CD4-positive, alpha-beta T cell treated with Interleukin-17A for 4 hours (primary cell): ENCODE results near the gene KCNT1.

ENCODE experiments used
- DNase-seq: peaks from one replicate; pipeline ENCODE4 v3.0.0-alpha.2; 2020; ENCODE audit warnings: mixed read lengths

KCNT1 gene

DNA sequence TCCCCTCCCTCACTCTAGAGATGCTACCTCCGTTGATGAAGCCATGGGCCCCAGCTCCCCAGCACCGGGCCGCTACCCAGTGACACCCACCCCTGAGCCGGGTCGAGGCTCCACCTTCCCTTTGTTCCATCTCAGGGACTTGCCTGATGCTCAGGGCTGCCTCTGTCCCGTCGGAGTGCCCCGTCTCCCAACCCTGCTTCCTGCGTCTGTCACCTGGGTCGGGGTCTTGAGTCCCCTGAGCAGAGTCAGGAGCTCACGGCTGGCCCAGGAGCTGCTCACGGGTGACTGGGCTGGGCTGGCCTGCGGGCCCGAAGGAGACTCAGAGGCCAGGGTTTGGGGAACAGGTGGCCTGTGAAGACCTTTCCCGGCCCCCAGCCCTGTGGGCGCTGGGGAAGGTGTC, 85.3 kb downstream of the KCNT1 start:
- DNase-seq, result no peak

DNA sequence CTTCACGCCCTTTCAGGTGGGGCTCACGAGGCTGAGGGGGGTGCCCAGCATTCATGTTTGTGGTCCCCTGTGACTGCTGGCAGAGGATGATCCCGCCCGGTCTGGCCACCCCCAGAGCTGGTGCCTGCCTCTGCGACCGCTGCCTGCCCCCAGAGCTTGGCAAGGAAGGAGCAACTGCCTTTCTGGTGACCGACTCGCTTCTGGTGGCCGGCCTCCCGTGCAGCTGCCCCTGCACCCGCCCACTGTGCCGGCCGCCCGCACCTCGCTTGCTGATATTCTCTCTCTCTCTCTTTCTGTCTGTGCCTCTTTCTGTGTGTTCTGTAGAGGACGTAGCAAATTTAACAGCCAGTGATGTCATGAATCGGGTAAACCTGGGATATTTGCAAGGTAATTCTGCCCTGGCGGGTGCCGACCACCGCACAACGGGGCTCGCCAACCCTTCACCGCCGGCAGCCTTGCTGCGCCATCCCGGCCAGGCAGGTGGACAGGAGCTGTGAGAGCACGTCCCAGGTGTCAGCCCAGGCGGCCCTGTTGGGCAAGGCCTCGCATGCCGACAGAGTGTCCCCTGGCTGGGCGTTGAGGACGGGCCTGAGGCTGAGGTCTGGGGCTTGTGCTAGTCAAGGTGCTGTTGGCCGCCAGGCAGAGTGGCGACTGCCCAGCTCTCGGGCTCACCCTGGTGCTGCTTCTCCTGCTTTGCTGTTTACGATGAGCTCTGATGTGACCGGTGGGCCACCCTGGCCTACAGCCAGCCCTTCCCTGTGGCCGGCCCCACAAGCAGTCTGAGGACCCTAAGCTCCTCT, 86.0 kb downstream of the KCNT1 start:
- no peak for DNase-seq

DNA sequence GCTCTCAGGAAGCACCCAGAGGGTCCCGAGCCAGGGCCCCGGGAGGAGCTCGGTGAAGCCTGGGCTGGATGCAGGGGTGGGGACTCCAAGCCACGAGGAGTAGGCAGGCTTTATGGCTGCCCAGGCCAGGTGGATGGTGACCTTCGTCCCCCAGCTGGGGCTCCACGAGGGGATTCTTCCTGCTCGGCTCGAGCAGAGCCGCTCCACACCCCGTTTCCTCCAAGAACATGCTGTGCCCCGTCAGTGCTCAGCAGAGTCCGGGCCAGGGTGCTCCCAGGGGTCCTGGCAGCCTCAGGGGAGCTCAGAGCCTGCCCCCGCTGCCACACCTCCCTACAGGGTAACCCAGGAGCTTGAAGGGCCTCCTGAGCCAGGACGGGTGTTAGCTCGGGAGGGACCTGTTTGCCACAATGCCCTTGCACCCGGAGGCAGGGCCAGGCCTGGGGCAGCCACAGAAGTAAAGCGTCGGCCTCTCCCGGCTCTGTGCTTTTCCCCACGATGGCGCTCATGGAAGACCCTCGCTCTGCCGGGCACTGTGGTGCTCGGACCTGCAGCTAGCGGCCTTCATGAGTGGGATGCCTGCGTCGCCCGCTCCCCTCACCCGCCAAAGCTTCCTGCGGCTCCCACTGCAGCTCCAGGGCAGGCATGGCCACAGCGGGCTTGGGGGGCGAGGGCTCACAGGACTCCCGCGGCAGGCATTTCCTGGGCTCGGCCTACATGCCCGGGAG, 86.8 kb downstream of the KCNT1 start:
- no peak for DNase-seq

DNA sequence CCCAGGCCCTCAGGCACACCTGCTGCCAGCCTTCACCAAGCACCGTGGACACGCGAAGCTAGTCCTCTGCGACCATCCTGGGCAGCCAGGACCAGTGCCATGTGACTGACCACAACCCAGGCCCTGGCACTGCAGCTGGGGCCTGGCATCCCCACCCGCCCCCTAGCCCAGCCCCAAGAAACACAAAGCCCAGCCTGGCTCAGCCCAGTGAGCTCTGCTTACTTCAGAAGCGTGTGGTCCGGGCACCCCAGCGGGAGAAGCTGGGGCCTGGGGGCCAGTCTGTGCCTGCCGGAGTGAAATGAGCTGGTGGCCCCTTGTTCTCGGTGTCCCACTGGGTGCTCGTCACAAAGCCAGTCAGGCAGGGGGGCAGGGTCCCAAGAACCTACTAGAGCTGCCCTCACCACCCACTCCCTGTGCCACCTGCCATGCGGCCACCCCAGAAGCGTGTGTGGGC, 87.9 kb downstream of the KCNT1 start:
- DNase-seq, result no peak

DNA sequence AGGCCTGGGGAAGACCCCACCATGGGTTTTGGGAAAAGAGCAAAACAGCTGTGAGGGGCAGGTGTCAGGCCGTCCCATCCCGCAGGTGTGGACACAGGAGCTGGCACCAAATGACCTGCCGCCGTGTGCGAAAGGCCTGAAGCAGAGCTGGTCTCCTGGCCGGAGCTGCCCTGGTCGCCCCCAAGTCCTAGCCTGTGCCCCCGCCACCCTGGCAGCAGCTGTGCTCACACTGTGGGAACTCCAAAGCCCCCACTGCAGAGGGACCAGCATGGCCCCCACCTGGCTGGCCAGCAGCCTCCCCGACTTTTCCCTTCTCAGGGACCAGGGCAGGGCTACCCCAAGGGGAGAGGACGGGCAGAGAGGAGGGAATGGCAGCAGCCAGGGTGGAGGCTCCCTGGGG, 88.4 kb downstream of the KCNT1 start:
- DNase-seq, result no peak

DNA sequence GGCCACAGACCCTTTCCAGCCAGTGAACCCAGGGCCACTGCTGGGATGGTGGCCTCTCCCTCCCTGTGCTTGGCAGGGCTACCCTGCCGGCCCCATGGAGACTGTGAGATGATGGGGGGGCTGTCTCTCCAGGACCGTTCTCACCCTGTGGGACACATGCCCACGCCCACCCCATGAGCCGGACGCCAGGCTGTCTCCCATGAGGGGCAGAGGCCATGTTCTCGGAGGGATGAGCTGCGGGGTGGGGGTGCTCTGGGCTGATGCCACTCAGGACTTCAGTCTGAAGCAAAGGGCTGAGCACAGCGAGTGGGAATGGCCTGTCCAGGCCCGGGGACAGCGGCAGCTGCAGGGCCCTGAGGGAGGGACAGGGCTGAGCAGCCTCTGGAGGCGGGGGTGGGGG, 88.9 kb downstream of the KCNT1 start:
- no peak for DNase-seq

DNA sequence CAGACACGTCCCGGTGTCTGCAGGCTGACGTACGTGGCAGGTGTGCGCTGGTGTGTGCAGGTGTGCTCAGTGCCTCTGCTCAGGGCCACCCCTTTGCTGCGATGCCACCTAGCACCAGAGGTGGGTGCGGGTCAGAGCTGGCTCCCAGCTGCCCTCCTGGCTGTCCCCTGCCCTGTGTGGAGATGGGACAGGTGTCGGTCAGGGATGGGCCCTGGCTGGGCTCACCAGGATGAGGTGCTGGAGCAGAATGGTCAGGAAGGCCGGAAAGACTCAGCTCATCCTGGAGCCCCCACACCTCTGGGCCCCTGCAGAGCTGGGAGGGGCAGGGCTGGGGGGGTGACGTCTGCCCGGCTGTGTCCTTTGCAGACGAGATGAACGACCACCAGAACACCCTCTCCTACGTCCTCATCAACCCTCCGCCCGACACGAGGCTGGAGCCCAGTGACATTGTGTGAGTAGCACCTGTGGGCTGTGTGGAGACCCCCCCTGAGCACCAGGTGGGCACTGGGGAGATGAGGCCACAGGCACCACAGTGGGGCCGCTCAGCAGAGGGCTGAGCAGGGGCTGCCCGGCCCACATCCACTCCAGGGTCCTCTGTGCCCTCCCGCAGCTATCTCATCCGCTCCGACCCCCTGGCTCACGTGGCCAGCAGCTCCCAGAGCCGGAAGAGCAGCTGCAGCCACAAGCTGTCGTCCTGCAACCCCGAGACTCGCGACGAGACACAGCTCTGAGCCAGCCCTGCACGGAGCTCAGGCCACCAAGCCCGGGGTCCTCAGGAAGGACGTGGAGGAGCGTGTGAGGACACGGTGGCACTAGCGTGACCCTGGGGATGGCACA, 89.7 kb downstream of the KCNT1 start:
- no peak for DNase-seq

DNA sequence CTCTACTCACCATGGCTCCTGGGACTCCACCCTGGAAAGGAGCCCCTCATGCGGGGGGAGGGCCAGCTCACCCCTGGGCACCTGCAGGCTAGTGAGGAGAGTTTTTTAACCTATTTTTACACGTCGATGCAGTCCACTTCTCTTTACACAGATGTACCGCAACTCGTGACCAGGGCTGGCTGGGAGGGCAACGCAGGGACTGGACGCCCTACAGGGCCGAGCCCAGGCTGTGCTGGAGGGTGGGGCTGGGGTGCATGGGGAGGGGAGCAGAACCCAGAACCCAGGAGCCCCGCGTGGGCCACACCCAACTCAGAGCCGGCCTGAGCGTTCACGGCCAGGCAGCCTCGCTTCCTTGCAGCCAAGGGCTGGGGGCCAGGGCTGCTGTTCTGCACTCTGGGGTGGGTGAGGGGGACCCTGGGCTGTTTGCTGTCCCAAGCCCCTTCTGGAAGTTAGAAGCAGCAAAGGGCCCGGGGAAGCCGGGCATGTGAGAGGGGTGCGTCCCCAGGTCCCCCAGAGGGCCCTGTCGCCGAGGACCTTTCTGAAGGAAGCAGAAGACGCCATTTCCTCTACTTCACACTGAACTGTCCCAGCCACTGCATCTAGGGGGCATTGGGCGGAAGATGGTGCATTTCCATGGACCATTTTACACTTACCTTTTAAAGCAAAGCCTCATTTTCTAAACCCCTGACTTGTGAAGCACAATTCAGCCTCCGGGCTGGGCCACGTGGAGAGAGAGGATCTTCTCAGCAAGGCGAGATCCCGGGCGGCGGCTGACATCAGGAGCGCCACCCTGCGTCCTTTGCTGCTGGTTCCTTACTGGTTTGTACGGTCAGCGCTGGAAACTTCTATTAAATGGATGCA, 90.5 kb downstream of the KCNT1 start:
- DNase-seq, result no peak

DNA sequence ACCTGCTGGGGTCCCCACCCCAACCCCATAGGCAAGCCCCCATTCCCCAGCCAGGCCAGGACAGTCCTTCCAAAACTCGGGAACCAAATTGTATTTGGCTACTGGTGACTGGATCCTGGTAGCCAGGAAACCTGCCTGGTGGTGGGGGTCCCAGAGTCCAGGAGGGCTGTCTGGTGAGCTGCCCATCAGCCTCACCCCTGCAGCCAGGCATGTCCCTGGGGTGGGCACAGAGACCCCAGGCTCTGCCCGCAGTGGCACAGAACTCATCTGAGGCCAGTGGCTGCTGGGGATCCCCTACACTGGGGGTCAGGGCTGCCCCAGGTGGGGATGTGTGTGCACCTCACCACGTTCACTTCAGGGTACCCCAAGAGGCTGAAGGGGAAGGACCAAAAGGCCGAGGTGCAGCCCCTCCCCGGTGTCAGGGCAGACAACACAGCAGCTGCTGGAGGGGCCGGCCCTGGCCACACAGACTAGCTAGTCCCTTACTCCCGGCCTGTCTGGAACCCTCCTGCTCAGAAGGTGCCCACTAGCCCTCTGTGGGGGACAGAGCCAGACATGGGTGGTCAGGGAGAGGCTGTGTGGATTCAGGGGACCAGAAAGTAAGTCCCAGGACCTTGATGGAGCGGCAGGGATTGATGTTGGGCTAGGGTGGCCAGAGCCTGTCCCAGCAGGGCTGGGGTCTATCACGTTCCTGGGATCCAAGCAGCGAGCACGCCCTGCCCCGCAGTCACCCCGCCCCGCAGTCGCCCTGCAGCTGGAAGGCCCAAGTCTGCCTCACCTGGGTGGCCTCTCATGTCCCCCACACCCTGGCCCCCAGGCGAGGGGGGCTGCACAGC, 91.5 kb downstream of the KCNT1 start:
- DNase-seq, result no peak

DNA sequence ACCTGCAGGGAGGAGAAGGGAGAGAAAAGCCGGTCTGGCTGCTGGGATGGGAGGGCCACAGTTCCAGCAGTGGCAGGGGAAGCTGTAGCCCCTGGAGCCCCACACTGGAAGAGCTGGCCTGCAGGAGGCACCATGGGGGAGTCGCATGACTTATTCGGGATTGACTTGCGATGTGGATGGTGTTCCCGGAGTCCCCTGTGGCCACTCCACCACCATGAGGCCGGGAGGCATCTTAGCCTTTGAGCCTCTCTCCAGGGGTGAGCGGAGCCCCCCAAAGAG, 92.0 kb downstream of the KCNT1 start:
- DNase-seq, result no peak

DNA sequence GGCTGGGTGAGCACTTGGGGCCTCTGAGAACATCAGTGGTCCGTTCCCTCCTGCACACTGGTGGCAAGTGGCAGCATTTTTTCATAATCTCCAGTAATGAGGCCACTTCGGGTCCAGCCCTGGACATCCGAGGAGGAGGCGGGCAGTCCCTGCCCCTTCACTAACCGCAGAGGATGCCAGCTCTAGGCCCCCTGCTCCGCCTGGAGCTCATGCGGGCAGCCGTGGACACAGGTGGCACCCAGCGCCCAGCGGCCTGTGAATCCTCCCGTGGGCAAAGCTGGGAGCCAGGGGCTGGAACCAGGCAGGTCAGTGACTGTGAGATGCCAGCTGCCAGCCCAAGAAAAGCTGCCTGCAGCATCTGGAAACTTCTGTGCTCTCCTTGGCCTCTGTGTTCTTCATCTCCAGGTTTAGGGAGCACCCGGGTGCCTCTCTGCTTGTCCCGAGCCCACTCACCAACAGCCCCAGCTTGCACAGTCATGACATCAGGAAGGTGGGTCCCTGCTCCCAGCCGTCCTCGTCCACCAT, 92.4 kb downstream of the KCNT1 start:
- DNase-seq, result no peak

DNA sequence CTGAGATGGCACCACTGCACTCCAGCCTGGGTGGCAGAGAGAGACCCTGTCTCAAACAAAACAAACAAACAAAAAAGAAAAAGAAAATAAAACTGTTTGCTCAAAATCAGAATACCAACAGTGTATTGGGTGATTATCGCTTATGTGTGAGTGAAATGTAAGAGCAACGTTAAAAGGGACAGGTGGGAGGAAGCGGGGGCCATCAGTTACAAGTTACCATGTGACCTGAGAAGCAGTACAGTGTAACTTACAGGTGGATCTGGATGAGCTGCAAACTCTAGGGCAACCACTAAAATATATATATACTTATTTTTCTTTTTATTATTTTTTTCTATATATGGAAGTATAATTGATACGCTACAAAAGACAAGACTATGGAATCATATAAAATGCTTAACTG, 93.4 kb downstream of the KCNT1 start:
- DNase-seq, result no peak

DNA sequence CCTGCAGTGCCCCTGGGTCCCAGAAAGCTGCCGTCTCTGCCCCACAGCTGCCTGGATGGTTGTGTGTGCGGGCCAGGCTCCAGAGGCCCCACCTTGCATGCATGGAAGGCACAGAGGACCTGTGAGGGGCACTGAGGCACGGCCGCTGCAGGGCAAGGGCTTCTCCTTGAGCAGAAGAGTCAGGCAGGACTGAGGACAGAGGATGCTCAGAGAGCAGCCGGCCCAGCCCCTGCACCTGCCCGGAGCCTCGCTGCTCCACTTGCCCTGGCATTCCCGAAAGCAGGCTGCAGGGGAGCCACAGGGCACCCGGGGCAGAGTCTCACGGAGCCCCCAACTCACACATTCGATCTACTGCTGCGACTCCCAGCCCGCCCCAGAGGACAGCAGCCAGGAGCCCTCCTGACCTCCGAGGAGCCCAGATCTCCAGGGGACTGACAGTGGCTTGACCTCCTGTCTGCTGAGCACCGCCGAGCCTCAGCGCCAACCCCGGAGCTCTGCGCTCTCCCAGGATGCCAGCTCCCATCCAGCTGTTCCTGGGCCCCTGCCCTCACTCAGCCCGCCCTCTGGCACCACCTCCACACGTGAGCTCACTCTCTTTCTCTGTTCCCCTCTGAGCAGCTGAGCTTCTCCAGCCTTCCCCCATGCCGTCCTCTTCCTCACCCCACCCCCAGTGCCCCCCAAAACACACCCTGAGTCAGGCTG, 95.0 kb downstream of the KCNT1 start:
- no peak for DNase-seq

DNA sequence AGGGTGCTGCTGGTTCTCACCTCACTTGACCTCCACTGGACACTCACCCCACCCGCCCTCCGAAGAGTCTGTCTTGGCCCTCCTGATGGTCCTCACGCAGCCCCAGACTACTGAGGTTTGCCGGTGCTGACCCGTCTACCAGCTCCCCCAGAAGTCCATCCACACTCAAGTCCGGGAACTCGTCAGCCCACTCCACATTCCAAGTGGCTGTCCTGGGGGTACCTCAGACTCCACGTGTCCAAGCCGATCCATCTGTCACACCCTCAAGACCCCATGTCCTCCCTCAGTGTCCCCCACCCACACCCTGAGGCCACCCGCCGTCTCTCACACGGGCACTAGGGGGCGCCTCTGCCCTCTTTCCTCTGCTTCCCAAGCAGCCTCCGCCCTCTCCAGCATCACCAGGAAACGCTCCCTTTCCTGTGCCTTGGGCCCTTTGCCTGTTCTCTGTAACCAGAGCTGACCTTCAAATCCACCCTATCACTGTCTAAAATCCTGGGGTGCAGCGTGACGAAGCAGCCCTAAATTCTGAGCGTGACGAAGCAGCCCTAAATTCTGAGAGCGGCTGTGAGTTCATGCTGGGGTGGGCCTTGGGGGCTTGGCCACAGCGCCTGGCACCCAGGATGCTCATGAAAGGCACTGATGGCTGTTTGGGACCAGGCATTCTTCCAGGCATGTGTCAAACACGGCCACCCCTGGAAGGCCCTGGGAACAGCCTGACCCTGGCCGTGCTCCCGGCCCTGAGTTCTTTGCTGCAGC, 95.7 kb downstream of the KCNT1 start:
- peak; percentile 30 for DNase-seq

DNA sequence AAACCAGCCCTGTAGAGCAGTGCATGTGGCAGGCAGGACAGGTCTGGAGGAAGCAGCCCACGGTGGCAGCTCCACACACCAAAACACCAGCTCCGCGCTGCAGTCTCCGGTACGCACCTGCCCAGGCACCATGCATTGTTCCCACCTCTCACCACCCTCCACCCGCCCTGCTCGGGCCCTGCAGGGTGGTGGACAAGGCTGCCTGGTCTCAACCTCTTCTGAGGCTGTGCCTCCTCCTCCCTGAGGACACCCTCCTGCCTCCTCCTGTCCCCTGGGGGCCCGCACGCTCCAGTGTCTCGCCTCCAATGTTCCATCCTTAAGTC, 96.2 kb downstream of the KCNT1 start:
- DNase-seq, result no peak

DNA sequence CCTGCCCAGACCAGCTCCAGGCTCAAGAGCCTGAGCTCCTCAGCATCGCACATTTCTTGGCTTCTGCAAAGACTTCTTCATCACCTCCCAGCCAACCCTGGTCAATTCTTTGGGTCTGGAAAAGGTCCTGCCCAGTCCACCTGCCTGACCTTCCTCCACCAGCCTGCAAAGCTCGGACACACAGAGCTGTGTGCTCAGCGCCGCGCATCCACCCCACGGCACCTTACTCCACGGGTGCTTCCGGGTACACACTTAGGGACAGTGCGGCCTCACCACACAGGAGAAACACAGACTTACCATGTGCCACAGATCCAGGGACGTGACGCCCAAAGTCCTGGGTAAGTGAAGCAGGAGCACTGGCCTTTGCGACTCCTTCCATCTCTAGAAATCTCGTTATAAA, 97.3 kb downstream of the KCNT1 start:
- no peak for DNase-seq

DNA sequence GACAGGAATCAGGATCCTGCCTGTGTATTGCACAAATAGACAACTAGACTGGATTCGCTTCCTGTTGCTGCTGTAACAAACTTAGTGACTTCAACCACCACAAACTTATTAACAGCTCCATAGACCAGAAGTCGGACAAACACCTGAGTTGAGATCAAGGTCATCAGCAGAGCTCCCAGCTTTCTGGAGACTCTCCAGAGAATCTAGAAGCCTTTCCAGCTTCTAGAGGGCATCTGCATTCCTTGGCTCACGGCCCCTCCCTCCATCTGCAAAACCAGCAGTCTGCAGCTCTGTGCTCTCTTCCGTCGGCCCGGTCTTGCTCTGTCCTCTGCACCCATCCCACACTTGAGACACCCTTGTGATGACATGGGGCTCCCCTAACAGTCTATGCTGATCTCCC, 99.1 kb downstream of the KCNT1 start:
- no peak for DNase-seq

DNA sequence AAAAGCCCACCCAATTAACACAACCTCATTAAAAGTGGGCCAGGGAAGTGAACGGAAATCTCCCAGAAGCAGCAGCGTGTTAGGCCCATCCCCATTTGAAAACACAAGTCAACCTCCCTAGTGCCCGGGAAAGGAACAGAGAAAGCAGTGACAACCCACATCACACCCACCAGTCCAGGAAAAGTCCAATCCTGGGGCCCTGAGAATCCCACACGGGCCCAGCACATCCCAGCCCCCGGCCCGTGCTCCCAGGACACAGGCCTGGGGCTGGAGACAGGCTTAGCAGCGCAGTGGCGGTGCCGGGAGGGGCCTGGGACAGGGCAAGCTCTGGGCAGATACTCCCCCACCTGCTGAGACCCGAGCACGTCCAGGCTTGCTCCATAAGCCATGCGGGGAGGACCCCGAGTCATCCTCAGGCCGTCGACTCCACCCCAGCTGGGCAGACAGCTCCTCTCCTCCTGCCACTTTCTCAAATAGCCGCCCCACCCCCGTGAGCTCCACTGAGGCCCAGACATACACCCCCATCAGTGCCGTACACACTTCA, 101.0 kb downstream of the KCNT1 start:
- no peak for DNase-seq

DNA sequence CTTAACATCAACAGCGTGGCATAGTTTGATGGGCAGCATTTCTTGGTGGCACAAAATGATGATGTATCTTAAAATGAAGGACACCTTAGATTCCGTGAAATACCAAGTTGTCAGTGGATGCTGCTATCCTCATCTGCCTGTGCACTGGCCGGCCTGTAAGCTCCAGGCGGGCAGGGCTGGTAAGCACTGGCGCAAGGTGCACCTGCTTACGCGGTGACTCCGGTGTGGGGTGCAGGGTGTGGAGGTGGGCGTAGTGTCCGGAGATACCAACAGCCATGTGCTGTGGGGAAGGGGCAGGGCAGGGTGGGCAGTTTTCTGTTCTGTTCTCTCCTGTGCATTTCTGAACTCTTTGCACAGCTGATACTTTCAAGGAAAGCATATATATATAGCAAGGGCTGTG, 101.5 kb downstream of the KCNT1 start:
- DNase-seq, result no peak
